ENCODE results near the gene THRAP3.

Gene THRAP3

DNA sequence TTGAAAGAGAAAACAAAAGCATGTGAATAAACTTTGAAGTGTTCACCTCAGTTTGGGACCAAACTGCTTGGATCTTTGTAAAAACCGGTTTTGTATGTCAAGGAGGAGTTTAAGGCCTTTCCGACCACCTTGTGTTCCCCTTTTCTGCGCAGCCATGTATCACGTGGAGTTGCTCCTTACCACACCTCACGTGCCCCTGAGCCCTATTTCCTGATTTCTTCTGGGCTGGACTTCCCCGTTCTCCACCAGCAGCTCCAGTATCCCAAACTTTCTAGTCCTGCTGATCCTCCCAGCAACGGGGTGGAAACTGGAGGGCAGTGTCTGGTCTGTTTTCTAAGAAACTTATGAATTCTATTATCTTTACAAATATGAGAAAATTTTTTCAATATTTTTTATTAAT is 80.3 kb downstream of the THRAP3 start:
- no peak for DNase-seq

DNA sequence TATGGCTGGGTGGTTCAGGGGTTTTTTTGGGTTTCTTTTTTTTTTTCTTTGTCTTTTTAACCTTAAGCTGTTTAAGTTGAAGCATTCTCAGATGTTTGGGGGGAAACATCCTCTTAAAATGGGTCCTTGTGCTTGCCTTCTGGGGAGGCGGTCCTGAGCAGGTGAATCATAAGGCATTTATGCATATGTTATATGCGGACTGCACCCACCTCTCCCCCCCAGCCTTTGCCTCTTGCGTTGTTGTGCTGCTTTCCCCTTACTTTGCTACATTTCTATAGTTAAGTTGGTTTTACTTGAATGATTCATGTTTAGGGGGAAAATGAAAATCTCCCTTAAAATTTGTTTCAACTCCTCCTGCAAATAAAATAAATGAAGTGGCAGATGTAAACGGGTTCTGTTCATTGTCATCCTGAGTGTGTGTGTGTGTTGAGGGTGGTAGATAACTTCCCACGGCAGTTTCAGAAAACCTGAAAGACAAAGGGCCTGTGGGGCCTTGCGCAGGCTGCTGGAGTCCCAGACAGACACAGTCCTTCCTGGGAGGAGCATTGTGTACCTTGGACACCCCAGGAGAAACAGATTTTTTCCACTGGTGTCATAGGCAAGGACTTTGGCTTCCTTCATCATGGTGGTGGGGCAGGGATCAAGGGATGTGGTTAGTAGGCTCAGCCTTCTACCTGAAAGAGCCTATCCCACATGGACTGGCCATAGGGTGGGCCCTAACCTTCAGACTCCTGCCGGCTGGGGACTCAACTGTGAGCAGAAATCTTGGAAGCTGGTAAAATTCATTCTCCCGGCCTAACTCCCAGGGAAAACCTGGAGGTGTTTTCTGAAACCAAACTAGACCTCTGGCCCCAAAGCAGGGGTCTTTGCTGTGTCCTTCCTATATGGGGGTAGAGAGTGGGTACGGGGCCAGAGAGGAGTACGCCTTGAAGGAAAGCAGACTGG is 81.0 kb downstream of the THRAP3 start:
- peak; percentile 42 for DNase-seq

DNA sequence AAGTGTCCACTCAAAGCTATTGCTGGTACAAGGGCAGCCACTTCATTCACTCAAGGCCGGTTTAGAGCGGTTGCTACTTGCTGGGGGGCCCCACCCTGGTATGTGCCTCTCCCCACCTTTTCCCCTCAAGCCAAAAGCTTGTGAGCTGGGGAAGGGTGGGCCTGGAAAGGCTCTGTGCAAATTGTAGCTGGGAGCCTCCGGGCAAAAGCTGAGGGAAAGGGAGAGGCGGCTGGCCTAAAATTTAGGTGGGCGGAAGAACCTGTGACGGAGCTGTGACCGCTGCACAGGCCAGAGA is 81.6 kb downstream of the THRAP3 start:
- DNase-seq, result no peak

DNA sequence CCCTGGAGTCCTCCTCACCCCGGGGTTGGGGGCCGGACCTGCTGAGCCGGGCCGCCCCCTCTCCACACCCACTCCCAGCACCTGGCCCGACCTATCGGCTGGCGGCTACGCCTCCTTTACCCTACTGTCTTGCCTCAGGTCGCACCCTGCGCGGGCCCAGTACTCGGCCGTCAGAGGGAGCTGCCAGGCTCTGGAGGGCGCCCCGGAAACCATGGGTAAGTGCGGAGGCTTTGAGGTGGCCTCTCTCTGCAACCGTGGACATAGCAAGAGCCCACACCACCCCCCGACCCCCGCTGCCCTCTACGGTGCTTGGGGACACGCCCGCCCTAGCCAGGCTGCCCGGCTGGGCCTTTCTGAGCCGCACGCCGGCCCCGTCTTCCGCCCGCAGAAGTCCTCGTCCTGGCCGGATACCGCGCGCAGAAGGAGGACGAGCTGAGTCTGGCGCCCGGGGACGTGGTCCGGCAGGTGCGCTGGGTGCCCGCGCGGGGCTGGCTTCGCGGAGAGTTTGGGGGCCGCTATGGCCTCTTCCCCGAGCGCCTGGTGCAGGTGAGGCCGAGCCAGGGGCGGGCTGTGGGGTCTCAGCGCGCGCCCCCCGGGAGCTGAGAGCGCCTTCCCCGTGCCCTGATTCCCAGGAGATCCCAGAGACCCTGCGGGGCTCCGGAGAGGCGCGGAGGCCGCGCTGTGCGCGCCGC is 82.1 kb downstream of the THRAP3 start, which contains the start of gene SH3D21:
Gene SH3D21, plus strand, starts transcription at position 159 of the 692 bp plus-strand sequence. Its CDS starts 53 bp downstream, at position 212.
- DNase-seq, result peak; percentile 49

DNA sequence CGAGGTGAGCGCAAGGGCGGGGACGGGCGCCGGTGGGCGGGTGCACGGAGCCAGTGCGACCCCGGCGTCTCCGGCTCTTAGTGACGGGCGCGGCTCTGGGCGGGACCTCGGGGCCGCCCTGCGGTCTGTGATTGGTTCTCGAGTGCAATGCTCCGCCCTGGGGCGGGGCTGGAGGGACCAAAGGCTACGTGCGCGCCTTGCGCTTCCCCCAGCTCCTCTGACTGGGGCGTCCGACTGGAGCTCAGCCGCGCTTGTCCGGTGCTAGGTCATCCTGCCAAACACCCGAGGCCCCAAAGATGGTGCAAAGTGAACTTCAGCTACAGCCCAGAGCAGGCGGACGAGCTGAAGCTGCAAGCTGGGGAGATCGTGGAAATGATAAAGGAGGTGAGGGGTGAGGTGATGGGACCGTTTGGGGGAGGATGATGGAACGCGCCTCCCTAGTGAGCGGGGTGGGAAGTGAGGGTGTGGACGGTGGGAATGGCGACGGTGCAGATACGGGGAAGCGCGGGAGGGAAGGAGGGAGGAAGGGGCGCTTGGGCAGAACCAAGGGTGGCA is 82.7 kb downstream of the THRAP3 start:
- peak; percentile 90 for DNase-seq

DNA sequence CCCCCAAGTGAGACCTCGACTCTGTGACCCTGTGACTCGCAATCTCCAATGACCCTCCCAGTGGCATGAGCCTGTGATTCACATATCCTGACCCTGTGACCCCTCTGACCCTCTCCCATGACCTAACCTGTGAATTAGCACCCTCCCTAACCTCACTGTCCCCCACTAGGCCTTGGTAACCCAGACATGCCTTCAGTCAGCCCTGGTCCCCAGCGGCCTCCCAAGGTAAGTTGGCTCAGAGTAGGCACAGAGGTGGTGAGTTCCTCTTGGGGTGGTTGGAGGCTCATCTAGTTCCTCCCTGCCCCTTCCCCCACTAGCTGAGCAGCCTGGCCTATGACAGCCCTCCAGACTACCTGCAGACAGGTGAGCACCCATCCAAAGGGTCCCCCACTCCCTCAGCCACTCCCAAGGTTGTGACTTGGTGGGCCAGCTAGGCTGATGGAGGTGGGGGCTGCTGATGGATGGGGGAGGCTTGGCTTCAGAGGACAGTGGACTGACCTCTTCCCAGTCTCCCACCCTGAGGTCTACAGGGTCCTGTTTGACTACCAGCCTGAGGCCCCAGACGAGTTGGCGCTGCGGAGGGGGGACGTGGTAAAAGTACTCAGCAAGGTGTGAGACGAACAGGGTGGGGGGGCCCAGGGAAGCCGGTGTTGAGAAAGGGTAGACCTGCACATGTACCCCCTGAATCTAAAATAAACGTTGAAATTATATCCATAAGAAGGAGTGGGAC is 83.5 kb downstream of the THRAP3 start:
- DNase-seq, result no peak

DNA sequence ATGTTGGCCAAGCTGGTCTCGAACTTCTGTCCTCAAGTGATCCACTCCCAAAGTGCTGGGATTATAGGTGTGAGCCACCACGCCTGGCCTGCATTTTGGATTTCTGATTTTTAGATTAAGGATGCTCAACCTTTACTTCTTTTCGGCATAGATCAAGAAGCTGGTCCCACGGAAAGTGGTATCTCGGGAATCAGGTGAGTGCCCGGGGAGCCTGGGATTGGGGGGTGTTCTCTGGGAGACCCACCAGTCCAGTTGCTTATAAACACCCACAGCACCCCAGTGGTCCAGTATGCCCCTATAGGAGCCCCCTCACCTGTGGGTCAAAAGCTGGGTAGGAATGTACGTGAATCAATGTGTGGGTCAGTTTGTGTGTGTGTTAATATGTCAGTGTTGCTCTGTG is 85.2 kb downstream of the THRAP3 start:
- no peak for DNase-seq

DNA sequence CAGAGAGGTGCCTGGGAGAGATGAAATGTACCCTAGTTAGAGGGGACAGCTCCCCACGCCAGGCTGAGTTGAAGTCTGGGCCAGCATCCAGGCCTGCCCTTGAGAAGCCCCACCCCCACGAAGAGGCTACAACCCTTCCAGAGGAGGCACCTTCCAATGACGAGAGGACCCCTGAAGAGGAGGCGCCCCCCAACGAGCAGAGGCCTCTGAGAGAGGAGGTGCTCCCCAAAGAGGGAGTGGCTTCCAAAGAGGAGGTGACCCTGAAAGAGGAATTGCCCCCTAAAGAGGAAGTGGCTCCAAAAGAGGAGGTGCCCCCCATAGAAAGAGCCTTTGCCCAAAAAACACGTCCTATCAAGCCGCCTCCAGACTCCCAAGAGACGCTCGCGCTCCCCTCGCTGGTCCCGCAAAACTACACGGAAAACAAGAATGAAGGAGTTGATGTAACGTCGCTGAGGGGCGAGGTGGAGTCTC is 96.1 kb downstream of the THRAP3 start:
- DNase-seq, result no peak

DNA sequence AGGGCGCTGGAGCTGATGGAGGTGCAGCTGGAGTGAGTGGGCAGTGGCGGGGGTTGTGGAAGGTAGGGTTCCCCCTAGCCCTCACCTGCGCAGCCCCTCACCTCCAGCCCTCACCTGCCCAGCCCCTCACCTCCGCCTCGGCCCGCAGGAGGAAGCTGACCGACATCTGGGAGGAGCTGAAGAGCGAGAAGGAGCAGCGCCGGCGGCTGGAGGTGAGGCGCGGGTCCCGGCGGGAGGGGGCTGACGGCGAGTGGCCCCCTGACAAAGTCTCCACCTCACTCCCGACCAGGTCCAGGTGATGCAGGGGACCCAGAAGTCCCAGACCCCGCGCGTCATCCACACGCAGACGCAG is 96.5 kb downstream of the THRAP3 start:
- DNase-seq, result no peak

DNA sequence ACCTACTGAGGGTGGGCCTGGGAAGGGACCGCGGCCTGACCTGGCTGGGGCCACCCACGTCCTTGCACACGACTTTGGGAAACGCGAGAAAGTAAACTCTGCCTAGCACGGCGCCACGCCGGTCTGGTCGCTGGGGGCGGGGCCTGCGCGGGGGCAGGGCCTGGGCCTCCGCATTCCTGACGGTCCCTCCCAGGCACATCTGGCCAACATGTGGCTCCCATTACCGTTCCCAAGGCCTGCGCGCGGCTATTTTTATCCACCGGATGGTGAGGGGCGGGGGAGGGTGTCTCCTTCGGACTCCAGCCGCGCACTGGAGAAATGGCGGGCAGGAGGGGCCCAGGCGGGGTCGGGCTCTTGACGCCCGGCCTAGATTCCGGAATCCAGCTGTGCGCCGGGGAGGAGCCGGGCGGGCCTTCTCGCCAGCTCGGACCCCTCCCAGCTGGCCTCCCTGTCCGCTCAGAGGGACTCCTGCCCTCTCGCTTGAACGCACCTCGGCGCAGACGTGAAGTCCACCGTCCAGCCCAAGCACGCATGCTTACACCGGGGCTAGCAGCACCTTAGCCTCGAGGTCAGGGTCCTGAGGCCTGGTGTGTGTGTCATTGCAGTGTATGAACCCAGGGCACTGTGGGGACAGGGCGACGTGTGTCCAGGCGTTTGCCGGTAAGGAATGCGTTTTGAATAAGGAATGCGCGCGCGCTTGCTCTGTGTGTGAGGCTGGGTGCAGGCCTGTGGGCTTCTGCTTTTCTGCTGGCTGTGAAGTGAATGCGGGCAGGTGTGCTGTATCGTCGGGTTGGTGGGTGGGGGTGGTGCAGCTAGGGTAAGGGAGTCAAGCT is 97.1 kb downstream of the THRAP3 start:
- DNase-seq, result peak; percentile 40

DNA sequence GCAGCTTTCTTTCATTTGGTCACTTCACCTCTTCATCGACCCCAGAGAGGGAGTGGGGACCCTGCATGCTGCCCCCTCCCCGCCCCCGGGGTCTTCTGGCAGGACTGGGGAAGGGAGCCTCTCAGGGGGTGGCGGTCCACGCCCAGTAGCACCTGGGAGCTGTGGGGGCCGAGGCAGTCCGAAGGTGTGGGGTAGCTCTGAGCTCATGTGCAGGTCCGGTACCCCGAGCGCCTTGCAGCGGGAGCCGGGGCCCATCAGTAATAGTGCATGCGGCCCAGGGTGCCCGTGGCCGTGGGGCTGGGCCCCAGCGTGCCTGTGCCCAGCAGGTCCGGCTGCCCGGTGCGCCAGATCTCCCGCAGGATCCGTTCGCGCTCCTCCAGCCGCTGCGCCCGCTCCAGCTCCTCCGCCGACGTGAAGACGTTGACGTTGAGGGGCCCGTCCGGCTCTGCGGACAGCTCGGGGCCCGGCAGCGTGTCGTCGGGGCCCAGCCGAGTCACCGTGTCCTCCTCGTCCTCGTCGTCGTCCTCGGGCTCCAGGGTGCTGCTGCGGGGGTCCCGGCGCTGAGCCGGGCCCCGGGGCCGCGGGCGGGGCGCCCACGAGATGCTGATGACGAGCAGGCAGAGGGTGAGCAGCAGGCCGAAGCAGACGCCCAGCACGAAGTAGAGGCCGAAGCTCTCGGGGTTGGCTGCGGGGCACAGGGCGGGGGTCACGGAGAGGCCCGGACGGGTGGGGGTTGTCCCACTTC is 98.0 kb downstream of the THRAP3 start:
- DNase-seq, result no peak

DNA sequence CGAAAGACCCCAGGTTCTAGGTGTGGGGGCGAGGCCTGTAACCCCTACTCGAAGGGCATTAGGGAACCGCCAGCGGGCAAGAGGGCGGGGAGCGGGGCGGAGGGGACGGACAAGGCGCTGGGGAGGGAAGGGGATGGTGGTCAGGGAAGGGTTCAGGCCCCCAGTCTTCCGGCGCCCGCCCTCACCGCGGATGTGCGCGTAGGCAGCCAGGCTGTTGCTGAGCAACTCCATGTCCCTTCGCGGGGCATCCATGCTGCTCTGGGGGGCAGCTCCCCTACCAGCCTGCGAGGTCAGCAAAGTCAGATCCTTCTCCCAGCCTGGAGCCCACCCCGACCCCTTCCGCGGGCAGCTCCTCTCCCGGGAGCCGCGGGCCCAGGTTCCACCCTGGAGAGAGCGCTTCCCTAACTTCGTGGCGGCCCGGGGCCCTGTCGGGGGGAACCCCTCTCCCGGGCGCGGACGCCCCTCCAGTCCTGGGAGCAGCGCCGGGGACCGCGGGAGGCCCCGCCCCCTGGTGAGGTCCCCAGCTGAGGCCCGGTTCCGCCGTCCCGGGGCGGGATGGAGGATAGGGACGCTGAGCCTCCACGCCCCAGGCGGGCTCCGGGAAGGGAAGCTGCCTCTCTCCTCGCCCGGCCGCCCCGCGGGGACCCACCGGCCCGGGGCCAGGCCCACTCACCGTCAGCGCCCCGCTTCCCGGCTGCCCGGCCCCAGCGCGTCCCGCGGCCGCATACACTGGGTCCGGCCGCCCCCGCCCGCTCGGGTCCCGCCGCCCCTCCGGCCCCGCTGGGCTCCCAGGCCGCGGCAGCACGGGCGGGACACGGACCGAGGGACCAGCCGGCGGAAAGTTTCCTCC is 98.8 kb downstream of the THRAP3 start:
- DNase-seq, result no peak

DNA sequence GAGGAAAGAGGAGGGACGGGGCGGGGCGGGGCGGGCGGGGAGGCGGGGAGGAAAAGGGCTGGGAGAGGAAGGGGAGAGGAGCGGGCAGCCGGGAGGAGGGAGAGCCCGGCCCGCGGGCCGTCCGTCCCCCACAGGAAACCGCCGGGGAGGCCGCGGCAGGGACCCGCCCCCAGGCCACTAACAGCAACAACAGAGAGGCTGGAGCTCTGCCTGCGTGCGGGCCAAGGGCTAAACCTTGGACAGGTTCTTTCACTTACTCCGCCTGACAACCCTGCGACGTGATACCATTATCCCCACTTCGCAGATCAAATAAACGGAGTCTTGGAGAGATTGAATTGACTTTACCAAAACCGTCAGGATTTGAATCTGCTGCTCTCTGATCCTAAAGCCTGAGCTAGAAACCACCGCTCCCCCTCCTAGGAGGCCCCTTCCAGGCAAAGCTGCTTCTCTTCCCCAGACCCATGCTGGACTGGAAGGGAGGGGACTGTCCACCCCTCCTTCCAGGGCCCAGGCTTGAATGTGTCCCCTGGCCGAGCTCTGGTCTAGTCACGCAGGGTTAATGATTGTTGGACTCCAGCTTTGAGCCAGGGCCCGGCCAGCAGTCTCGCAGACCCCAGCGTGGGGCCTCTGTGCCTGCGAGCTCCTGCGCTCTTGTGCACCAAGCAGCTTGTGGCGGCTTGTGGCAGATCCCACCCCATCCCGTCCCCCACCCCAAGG is 99.6 kb downstream of the THRAP3 start, which contains the start of gene EVA1B:
Gene EVA1B, minus strand, starts transcription at position 10 of the 717 bp plus-strand sequence. CDS start 608 bp downstream, outside the sequence.
- peak; percentile 27 for DNase-seq

DNA sequence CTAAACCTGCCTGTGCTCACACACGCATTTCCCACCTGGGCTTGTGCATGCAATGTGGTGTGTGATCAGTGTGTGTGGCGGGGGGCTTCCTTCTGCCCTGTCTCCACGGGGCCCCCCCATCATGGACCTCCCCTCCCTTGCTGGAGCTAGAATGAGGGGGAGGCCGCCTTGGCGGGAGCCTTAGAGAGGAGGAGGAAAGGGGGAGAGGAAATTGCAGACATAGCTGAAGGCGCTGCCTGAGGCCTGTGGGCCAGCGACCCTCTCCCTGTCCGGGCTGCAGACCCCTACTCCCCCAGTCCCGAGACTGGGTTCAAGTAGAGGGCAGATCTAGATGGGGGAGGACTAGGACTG is 100.1 kb downstream of the THRAP3 start:
- no peak for DNase-seq

DNA sequence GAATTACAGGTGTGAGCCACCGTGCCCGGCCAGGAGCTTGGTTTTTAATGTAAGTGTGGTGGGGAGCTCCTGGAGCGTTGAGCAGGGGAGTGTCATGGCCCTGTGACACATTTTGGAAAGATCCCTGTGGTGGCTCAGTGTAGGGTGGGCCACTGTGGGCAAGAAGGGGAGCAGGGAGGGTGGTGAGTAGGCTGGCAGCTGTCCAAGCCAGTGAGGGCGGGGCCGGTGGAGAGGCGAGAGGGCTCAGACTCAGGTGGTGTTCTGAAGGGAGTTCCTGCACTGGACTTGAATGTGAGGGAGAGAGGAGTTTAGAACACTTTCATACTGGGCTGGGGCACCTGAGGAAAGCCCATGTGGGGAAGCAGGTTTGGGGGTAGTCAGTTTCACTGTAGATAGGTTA is 102.3 kb downstream of the THRAP3 start:
- no peak for DNase-seq

DNA sequence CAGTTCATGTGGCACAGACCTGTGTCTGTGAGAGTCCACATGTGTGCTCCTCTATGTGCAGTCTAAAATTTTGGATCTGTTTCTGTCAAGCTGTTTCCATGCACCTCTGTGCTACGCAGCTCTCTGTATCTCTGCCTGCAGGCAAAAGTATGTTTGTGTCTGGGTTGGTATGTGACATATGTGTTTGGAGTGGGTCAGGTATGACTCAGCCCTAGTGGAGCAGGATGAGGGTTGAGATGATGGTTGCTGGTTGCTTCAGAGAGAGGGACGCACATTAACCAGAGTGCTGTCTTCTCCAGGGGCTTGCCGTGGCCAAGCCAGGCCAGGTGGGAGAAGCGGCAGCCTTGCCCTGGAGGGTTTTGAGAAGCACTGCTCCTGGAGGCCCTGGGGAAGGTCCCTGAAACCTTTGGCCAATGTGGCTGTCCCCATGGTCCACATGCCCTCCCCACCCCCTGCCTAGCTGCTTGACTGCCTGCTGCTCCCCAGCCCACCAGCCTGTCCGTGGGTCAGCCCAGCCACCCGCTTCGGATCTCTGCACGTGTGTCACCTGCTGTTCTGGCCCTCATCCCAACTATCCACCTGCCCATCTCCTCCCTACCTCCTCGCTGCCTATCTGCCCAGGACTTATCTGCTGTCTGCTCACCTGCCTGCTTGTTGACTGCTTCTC is 103.3 kb downstream of the THRAP3 start:
- DNase-seq, result no peak

DNA sequence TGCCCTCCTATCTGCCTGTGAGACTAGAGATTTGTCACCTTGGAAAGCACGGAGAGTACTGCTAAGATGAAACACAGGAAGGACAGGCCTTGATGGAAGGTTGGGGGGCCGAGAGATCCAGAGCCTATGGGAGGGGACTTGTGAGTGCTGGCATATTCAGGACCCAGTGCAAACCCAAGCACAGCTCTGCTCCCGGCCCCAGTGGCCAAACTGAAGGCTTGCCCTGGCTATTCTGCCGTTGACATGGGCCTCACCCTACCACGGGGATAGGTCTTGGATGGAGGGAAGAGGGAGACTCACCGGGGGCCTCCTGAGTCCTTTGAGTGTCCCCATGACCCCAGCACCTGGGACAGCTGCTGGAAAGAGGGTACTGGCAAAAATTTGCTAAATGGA is 103.8 kb downstream of the THRAP3 start:
- DNase-seq, result no peak

DNA sequence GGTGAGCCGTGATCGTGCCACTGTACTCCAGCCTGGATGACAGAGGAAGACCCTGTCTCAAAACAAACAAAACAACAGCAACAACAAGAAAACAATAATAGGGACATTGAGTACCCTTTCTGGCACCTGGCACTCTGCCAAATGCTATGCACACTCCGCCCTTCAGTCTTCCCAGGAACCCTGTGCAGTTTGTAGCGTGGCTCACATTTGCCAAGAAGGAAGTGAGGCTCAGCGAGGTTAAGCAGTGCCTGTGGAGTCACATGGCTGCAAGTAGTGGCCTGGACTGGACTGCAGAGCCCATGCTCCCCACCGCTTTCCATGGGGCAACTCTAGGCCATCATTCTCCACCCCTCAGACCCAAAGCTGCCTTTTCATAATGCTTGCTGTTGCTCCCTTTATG is 104.5 kb downstream of the THRAP3 start:
- no peak for DNase-seq

DNA sequence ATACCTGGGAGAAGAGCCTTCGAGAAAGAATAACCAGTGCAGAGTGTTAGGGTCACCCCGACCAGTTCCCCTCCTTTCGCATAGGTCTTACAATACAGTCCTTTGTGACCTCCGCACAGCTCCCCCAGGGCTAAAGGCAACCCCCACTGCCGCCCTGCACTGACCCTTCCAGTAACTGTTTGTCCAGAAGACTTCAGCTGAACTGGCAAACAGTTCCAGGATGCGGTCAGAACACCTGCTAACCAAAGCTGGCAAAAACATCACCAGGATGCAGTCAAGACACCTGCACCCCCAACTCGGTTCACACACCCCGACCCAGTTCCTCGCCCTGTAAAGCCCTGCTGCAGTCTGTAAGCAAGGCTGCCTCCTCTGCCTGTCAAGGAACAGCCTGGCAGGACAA is 105.6 kb downstream of the THRAP3 start:
- no peak for DNase-seq
